K562 (cell line): Measurements from ENCODE around the gene HMOX1. TPM values are rescaled to one million over a fixed set of nuclear protein-coding genes. Genes with fewer than 3 reads are reported as not detected.

Source experiments
- ATAC-seq: fragments of 200-7000 bp; cut with Tn5 transposase; 3 replicates; pipeline ENCODE4 v1.9.1; 2020; ENCODE audit warnings: moderate library complexity
- BruUV-seq: library from RNA; stranded (reverse); fragments of 400-500 nt; replicated peaks from 2 replicates; lab custom pipeline; 2021; lab: Mats Ljungman, UMichigan
- CTCF ChIA-PET: fragments of 300-600 bp; formaldehyde crosslinking; extraction: SDS; loops from one replicate; lab custom pipeline; 2021; ENCODE audit warnings: low intra/inter-chr PET ratio; lab: Yijun Ruan, JAX
- POLR2A ChIA-PET: fragments of 300-600, 350-650 bp; sonication (Branson Sonifier 250); formaldehyde crosslinking; extraction: SDS; loops from one replicate; lab custom pipeline; 2021; ENCODE audit warnings: antibody characterized with exemption, inconsistent platforms; lab: Yijun Ruan, JAX
- DNase-seq, 4 experiments: peaks; one replicate each; pipeline versions ENCODE4 v3.0.0 to v3.0.0-alpha.2; 2011 to 2018; ENCODE audit warnings: low spot score in 3 of 4, mixed read lengths in 3 of 4; ENCODE audit errors: extremely low read depth in 1 of 4
- FAIRE-seq: peaks from 2 replicates; lab custom pipeline; 2011; peaks lifted over from hg19 to GRCh38; lab: Jason Lieb, UNC
- H2AFZ ChIP-seq: 2 replicates; pipeline ENCODE4 v1.6.0; 2011; ENCODE audit warnings: low read depth, low read length, control low read depth, inconsistent platforms
- H3K27ac ChIP-seq: fragments of 200-600 bp; 3 replicates; pipeline ENCODE4 v1.8.0; 2011; ENCODE audit warnings: low read depth, mild to moderate bottlenecking, control low read depth, inconsistent platforms, low read length, moderate library complexity, mixed read lengths; ENCODE audit errors: extremely low read depth
- H3K27me3 ChIP-seq, 2 experiments: fragments of 300-600 bp in 1 of 2; 2 replicates in 1 of 2; 3 replicates in 1 of 2; pipeline versions ENCODE4 v1.6.0 to v1.8.0; 2011; ENCODE audit warnings: inconsistent platforms in 2 of 2, low read length in 2 of 2, mild to moderate bottlenecking in 1 of 2, mixed read lengths in 1 of 2, moderate library complexity in 1 of 2; ENCODE audit not compliant: control insufficient read depth in 2 of 2, insufficient read depth in 2 of 2
- H3K36me3 ChIP-seq: fragments of 300-600 bp; 3 replicates; pipeline ENCODE4 v1.8.0; 2011; ENCODE audit warnings: mild to moderate bottlenecking, low read length, inconsistent platforms; ENCODE audit not compliant: control insufficient read depth, insufficient read depth
- H3K4me1 ChIP-seq, 2 experiments: fragments of 200-600 bp in 1 of 2; replicated peaks in 1 of 2; 2 replicates in 1 of 2; 3 replicates in 1 of 2; pipeline versions ENCODE4 v1.5.1 to v1.8.0; 2011; ENCODE audit warnings: inconsistent platforms in 2 of 2, low read length in 2 of 2, mild to moderate bottlenecking in 1 of 2, mixed read lengths in 1 of 2, moderate library complexity in 1 of 2; ENCODE audit not compliant: control insufficient read depth in 2 of 2, insufficient read depth in 2 of 2
- H3K4me2 ChIP-seq: 2 replicates; pipeline ENCODE4 v1.6.1; 2011; ENCODE audit warnings: low read length, control low read depth, inconsistent platforms, mixed read lengths; ENCODE audit not compliant: insufficient read depth
- H3K4me3 ChIP-seq: fragments of 200-600 bp; sonication (generic), shearing (Covaris generic); 2 replicates; pipeline ENCODE4 v1.5.1; 2016; ENCODE audit warnings: control low read depth, inconsistent platforms
- H3K79me2 ChIP-seq: fragments of 200-600 bp; 3 replicates; pipeline ENCODE4 v1.8.0; 2011; ENCODE audit warnings: low read length, inconsistent platforms; ENCODE audit not compliant: control insufficient read depth, insufficient read depth
- H3K9ac ChIP-seq, 2 experiments: 2 replicates each; pipeline versions ENCODE4 v1.6.0 to v1.6.1; 2011; ENCODE audit warnings: low read depth in 2 of 2, low read length in 2 of 2, control low read depth in 1 of 2, inconsistent platforms in 1 of 2, mild to moderate bottlenecking in 1 of 2, mixed read lengths in 1 of 2; ENCODE audit not compliant: insufficient read depth in 1 of 2
- H3K9me1 ChIP-seq: one replicate; pipeline ENCODE4 v1.6.0; 2011; ENCODE audit warnings: inconsistent platforms, mild to moderate bottlenecking, low read length, moderate library complexity; ENCODE audit not compliant: control insufficient read depth, insufficient read depth
- H3K9me3 ChIP-seq: replicated peaks from 2 replicates; pipeline ENCODE4 v1.5.1; 2011; ENCODE audit warnings: low read depth, low read length, inconsistent platforms; ENCODE audit not compliant: control insufficient read depth, insufficient read depth
- H4K20me1 ChIP-seq: replicated peaks from 2 replicates; pipeline ENCODE4 v1.6.1; 2011; ENCODE audit warnings: low read length, inconsistent platforms, mixed read lengths; ENCODE audit not compliant: control insufficient read depth, insufficient read depth
- FUS ChIP-seq: fragments of 200-400 bp; formaldehyde crosslinking; optimal IDR thresholded peaks from 2 replicates; pipeline ENCODE3; 2017; ENCODE audit warnings: low read depth, low read length
- RFX1 ChIP-seq: fragments of 450-650 bp; IDR thresholded peaks from 2 replicates; pipeline ENCODE4 v1.6.1; 2016; ENCODE audit warnings: mild to moderate bottlenecking, moderate library complexity
- SREBF1 ChIP-seq: fragments of 150-350 bp; IDR thresholded peaks from 2 replicates; pipeline ENCODE4 v1.6.1; 2014; ENCODE audit warnings: antibody characterized with exemption, low read depth, low read length, borderline replicate concordance
- TEAD4 ChIP-seq, 2 experiments: sonication (generic) in 1 of 2; formaldehyde crosslinking in 1 of 2; IDR thresholded peaks; 2 replicates each; pipeline versions ENCODE4 v1.6.1 to v1.8.0; 2012 to 2022; ENCODE audit warnings: borderline replicate concordance in 1 of 2, inconsistent platforms in 1 of 2, low read length in 1 of 2, mild to moderate bottlenecking in 1 of 2, missing genetic modification reagents in 1 of 2
- ZBTB11 ChIP-seq, 3 experiments: fragments of 200-800 bp in 1 of 3; fragments of 250-450 bp in 1 of 3; fragments of 450-650 bp in 1 of 3; sonication (Bioruptor Pico) in 1 of 3; sonication (Bioruptor generic) in 1 of 3; formaldehyde crosslinking in 1 of 3; IDR thresholded peaks; 2 replicates each; pipeline versions ENCODE4 v1.6.1 to v1.8.0; 2016 to 2022; ENCODE audit warnings: mild to moderate bottlenecking in 2 of 3, missing genetic modification characterization in 2 of 3, missing compliant biosample characterization in 1 of 3, moderate library complexity in 1 of 3
- ZKSCAN8 ChIP-seq: fragments of 200-800 bp; sonication (Bioruptor generic); IDR thresholded peaks from 2 replicates; pipeline ENCODE4 v1.6.1; 2016; ENCODE audit warnings: missing genetic modification characterization, missing compliant biosample characterization
- WGBS: fragments of 100-300 bp; shearing (Covaris generic); methylation state at CpG from one replicate; pipeline ENCODE4 v1.1.6; 2016; ENCODE audit warnings: low coverage, mixed read lengths; ENCODE audit not compliant: insufficient coverage; ENCODE audit errors: missing lambda C conversion rate; 5-methylcytosine and 5-hydroxymethylcytosine counted together
- in situ Hi-C: fragments of 300-500 bp; cut with MboI; formaldehyde crosslinking; loops from 4 replicates; pipeline ENCODE4 v1.15.0; 2018; ENCODE audit warnings: inconsistent platforms, mixed read lengths
- intact Hi-C: fragments of 100-400 bp; cut with micrococcal nuclease; formaldehyde crosslinking; loops from 2 replicates; pipeline ENCODE4 v1.14.2; 2022
- polyA plus RNA-seq, 8 experiments: library from polyadenylated mRNA; depleted of rRNA in 4 of 8; stranded (reverse) in 5 of 8; unstranded in 3 of 8; fragments of >200 nt; fragmentation: Nextera tagmentation in 2 of 8; fragmentation: Illumina TruSeq in 1 of 8; extraction: Ambion mirVana in 2 of 8; extraction: Trizol in 1 of 8; gene quantifications; 2 replicates each; pipeline versions ENCODE4 v1.2.1 to v1.2.3, GENCODE V29; 2011 to 2014; ENCODE audit warnings: inconsistent platforms in 1 of 8, missing spikeins in 1 of 8
- total RNA-seq, 7 experiments: library from RNA; depleted of rRNA in 6 of 7; stranded (reverse); fragments of >200 nt in 6 of 7; fragmentation: Illumina TruSeq in 2 of 7; extraction: Trizol in 2 of 7; gene quantifications; 2 replicates each; pipeline versions ENCODE4 v1.2.1 to v1.2.3, GENCODE V29; 2011 to 2021; ENCODE audit warnings: low replicate concordance in 1 of 7
- TF ChIP-seq, protein P1 (sequence below): sonication (generic); formaldehyde crosslinking; IDR thresholded peaks from 2 replicates; pipeline ENCODE4 v1.8.1; 2022; ENCODE audit warnings: missing genetic modification reagents

Gene HMOX1
- total and polyA plus RNA-seq, 9 of the 15 experiments (the other 6 are each of a cell fraction or from before 2014, with no cell fraction given) = not detected

GRCh38 chr22:35435201-35435740 is 54.4 kb downstream of the HMOX1 start:
- H4K20me1 ChIP-seq = 0 out of 2 replicates have a peak, but pooled peaks cover 4% of the 10 kb centered on the region
- FAIRE-seq (no peak), ATAC-seq (no peak), DNase-seq (peak in 1 of 4 experiments; percentile 9)
- H3K9me1 ChIP-seq = peaks cover 4% of the 10 kb centered on the region
- no peak overlapping the region for H2AFZ ChIP-seq
- H3K9me3 ChIP-seq = no peaks in the 10 kb centered on the region; the same call in 1 of the 2 replicates
- in situ Hi-C loops (no loop called here), intact Hi-C loops (no loop called here)
- H3K4me1 ChIP-seq = peaks cover 0 to 2% of the 10 kb centered on the region in 2 experiments; a peak in 2 of 5 replicates
- BruUV-seq = no TSS peak
- POLR2A ChIA-PET = interaction anchor here (0.9 kb wide), 1 partner anchor 36 kb away, joined by 3 read pairs; no protein-coding TSS in a partner anchor
- no peak overlapping the region for H3K9ac ChIP-seq
- no peak overlapping the region for H3K4me2 ChIP-seq
- no peaks in the 10 kb centered on the region for H3K79me2 ChIP-seq
- H3K27ac ChIP-seq = no peak overlapping the region
- H3K27me3 ChIP-seq = no peaks in the 10 kb centered on the region
- CTCF ChIA-PET = no interaction called here
- H3K36me3 ChIP-seq = peaks cover 38% of the 10 kb centered on the region; the same call in 2 of the 3 replicates
- no peak overlapping the region for H3K4me3 ChIP-seq
- 73% methylated on average over 3 of the region's 8 CpGs for WGBS
- TF ChIP-seq ZKSCAN8 (CRISPR knock-in tag) (no peak), ZBTB11 (CRISPR knock-in tag; IDR thresholded peaks at IDR 0.05) (no peak), RFX1 (peak; percentile 76), FUS (no peak), TEAD4 (IDR thresholded peaks at IDR 0.05; ENCODE audit: low read length) (no peak), TEAD4 (CRISPR knock-in tag; IDR thresholded peaks at IDR 0.05; ENCODE audit: borderline replicate concordance) (no peak), SREBF1 (no peak)
- TF ChIP-seq, protein P1, sequence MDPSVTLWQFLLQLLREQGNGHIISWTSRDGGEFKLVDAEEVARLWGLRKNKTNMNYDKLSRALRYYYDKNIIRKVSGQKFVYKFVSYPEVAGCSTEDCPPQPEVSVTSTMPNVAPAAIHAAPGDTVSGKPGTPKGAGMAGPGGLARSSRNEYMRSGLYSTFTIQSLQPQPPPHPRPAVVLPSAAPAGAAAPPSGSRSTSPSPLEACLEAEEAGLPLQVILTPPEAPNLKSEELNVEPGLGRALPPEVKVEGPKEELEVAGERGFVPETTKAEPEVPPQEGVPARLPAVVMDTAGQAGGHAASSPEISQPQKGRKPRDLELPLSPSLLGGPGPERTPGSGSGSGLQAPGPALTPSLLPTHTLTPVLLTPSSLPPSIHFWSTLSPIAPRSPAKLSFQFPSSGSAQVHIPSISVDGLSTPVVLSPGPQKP (CRISPR knock-in tag) = no peak
